CD14-positive monocyte (primary cell): ENCODE results near the gene PER3. TPM values are rescaled to one million over a fixed set of nuclear protein-coding genes. Genes with fewer than 3 reads are reported as not detected.

Experiments
- DNase-seq, 3 donors: peaks; one replicate each; pipeline ENCODE4 v3.0.0-alpha.2; 2011 to 2022
- H2AFZ ChIP-seq: 2 replicates; pipeline ENCODE4 v1.6.0; 2012; ENCODE audit warnings: mild to moderate bottlenecking, low read depth, low read length, inconsistent platforms; ENCODE audit not compliant: insufficient read depth, poor library complexity, severe bottlenecking
- H3K27ac ChIP-seq, 2 donors: 1 replicate in 1 of 2; 2 replicates in 1 of 2; pipeline ENCODE4 v1.5.1; 2012 to 2013; ENCODE audit warnings: low read length in 2 of 2, control low read depth in 1 of 2, inconsistent platforms in 1 of 2, low read depth in 1 of 2, mild to moderate bottlenecking in 1 of 2
- H3K27me3 ChIP-seq, 2 donors: one replicate each; pipeline versions ENCODE4 v1.6.0 to v1.6.1; 2011 to 2013; ENCODE audit warnings: low read length in 2 of 2; ENCODE audit not compliant: control insufficient read depth in 2 of 2, insufficient read depth in 2 of 2
- H3K36me3 ChIP-seq, 2 donors: replicated peaks in 1 of 2; 1 replicate in 1 of 2; 2 replicates in 1 of 2; pipeline versions ENCODE4 v1.5.1 to v1.6.1; 2012 to 2013; ENCODE audit warnings: low read length in 2 of 2, control low read depth in 1 of 2, inconsistent platforms in 1 of 2, mild to moderate bottlenecking in 1 of 2; ENCODE audit not compliant: insufficient read depth in 2 of 2, control insufficient read depth in 1 of 2
- H3K4me1 ChIP-seq, 2 donors: 1 replicate in 1 of 2; 2 replicates in 1 of 2; pipeline versions ENCODE4 v1.5.1 to v1.6.1; 2012 to 2013; ENCODE audit warnings: low read length in 2 of 2, control low read depth in 1 of 2, inconsistent platforms in 1 of 2, mild to moderate bottlenecking in 1 of 2, moderate library complexity in 1 of 2; ENCODE audit not compliant: insufficient read depth in 2 of 2, control insufficient read depth in 1 of 2
- H3K4me2 ChIP-seq: replicated peaks from 2 replicates; pipeline ENCODE3; 2012; ENCODE audit warnings: low read length, moderate library complexity, mild to moderate bottlenecking; ENCODE audit not compliant: poor library complexity, severe bottlenecking; ENCODE audit errors: extremely low read depth
- H3K4me3 ChIP-seq, 3 experiments: fragments of 200-600 bp in 1 of 3; sonication (generic) in 1 of 3; replicated peaks in 1 of 3; 1 replicate in 2 of 3; 2 replicates in 1 of 3; pipeline ENCODE4 v1.5.1; 2011 to 2013; ENCODE audit warnings: low read length in 3 of 3, mild to moderate bottlenecking in 3 of 3, control low read depth in 2 of 3, low read depth in 2 of 3, inconsistent platforms in 1 of 3, moderate library complexity in 1 of 3
- H3K79me2 ChIP-seq: 2 replicates; pipeline ENCODE4 v1.6.0; 2012; ENCODE audit warnings: mild to moderate bottlenecking, control low read depth, inconsistent platforms, low read length, moderate library complexity; ENCODE audit not compliant: insufficient read depth
- H3K9ac ChIP-seq: 2 replicates; pipeline ENCODE4 v1.6.0; 2017; ENCODE audit warnings: low read length, mild to moderate bottlenecking; ENCODE audit not compliant: insufficient read depth, poor library complexity, severe bottlenecking
- H3K9me3 ChIP-seq, 2 donors: replicated peaks in 1 of 2; 1 replicate in 1 of 2; 2 replicates in 1 of 2; pipeline versions ENCODE4 v1.5.1 to v1.6.1; 2012 to 2013; ENCODE audit warnings: low read length in 2 of 2, control low read depth in 1 of 2; ENCODE audit not compliant: control insufficient read depth in 1 of 2, insufficient read depth in 1 of 2
- H4K20me1 ChIP-seq: 2 replicates; pipeline ENCODE4 v1.6.0; 2012; ENCODE audit warnings: mild to moderate bottlenecking, low read length, control low read depth, moderate library complexity; ENCODE audit not compliant: insufficient read depth
- H3K27ac Mint-ChIP-seq, 7 donors: one replicate each; pipeline ENCODE4 v1.8.0; 2020; ENCODE audit warnings: mild to moderate bottlenecking in 7 of 7, mixed read lengths in 7 of 7, moderate library complexity in 6 of 7, inconsistent platforms in 2 of 7
- H3K27me3 Mint-ChIP-seq, 3 donors: one replicate each; pipeline ENCODE4 v1.8.0; 2021 to 2022; ENCODE audit warnings: low read depth in 3 of 3, mild to moderate bottlenecking in 3 of 3, mixed read lengths in 3 of 3, moderate library complexity in 3 of 3, inconsistent platforms in 1 of 3
- H3K36me3 Mint-ChIP-seq, 2 donors: one replicate each; pipeline ENCODE4 v1.8.0; 2020; ENCODE audit warnings: mixed read lengths in 2 of 2, inconsistent platforms in 1 of 2, mild to moderate bottlenecking in 1 of 2
- H3K4me1 Mint-ChIP-seq: one replicate; pipeline ENCODE4 v1.8.0; 2020; ENCODE audit warnings: mild to moderate bottlenecking, mixed read lengths
- H3K4me3 Mint-ChIP-seq, 2 donors: one replicate each; pipeline ENCODE4 v1.8.0; 2020; ENCODE audit warnings: mild to moderate bottlenecking in 2 of 2, mixed read lengths in 2 of 2, moderate library complexity in 1 of 2
- H3K9me3 Mint-ChIP-seq, 7 donors: one replicate each; pipeline ENCODE4 v1.8.0; 2020 to 2022; ENCODE audit warnings: mixed read lengths in 7 of 7, mild to moderate bottlenecking in 6 of 7, moderate library complexity in 6 of 7, inconsistent platforms in 2 of 7
- WGBS: methylation state at CpG from one replicate; pipeline ENCODE4 v1.1.5; 2013; ENCODE audit warnings: missing lambda C conversion rate; ENCODE audit not compliant: insufficient coverage; 5-methylcytosine and 5-hydroxymethylcytosine counted together
- intact Hi-C, 2 donors: fragments of 100-400 bp; cut with micrococcal nuclease; formaldehyde crosslinking; loops; one replicate each; pipeline versions ENCODE4 v1.15.0 to v1.15.1; 2023
- polyA plus RNA-seq, 3 donors: library from polyadenylated mRNA; depleted of rRNA in 1 of 3; unstranded in 2 of 3; stranded (reverse) in 1 of 3; fragments of 300-500 nt in 2 of 3; fragments of >200 nt in 1 of 3; fragmentation: Illumina TruSeq in 2 of 3; gene quantifications; 1 replicate in 2 of 3; 2 replicates in 1 of 3; pipeline ENCODE4 v1.2.3, GENCODE V29; 2012 to 2021
- TF ChIP-seq, protein P1 (sequence below): fragments of 200-600 bp; IDR thresholded peaks from one replicate; pipeline ENCODE4 v1.8.0; 2022; ENCODE audit warnings: antibody characterized with exemption, mild to moderate bottlenecking

The PER3 gene
- polyA plus RNA-seq, 3 donors: 0.46 to 2.3 (median 2.0) TPM

DNA sequence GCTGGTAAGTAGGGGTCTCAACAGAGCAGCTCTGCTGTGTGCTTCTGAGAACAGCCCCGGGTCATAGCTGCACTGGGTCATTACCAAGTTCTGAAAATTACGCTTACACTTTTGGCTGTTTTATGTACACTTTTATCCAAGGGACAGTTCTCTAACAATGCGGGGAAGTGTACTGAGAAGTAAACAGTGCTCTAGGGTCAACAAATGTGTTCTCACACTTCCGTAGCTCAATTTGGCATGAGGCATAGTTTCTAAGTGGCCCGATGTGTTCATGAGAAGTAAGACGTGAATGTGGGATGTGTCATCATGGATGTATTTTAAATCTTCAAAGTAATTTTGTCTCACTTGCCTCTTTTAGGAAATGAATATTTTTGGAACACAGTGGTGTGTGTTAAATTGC is 23.8 kb upstream of the PER3 start:
- no peaks in the 10 kb centered on the region for H3K4me1 ChIP-seq
- H3K27me3 Mint-ChIP-seq: no peaks in the 10 kb centered on the region
- H3K9me3 Mint-ChIP-seq: no peaks in the 10 kb centered on the region
- TF ChIP-seq, protein P1, sequence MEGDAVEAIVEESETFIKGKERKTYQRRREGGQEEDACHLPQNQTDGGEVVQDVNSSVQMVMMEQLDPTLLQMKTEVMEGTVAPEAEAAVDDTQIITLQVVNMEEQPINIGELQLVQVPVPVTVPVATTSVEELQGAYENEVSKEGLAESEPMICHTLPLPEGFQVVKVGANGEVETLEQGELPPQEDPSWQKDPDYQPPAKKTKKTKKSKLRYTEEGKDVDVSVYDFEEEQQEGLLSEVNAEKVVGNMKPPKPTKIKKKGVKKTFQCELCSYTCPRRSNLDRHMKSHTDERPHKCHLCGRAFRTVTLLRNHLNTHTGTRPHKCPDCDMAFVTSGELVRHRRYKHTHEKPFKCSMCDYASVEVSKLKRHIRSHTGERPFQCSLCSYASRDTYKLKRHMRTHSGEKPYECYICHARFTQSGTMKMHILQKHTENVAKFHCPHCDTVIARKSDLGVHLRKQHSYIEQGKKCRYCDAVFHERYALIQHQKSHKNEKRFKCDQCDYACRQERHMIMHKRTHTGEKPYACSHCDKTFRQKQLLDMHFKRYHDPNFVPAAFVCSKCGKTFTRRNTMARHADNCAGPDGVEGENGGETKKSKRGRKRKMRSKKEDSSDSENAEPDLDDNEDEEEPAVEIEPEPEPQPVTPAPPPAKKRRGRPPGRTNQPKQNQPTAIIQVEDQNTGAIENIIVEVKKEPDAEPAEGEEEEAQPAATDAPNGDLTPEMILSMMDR: no peak
- H3K27me3 ChIP-seq: no peaks in the 10 kb centered on the region
- H3K27ac Mint-ChIP-seq: no peak overlapping the region
- no peak overlapping the region for H3K4me2 ChIP-seq
- no peak overlapping the region for H3K27ac ChIP-seq
- no peak overlapping the region for H2AFZ ChIP-seq
- H4K20me1 ChIP-seq: no peaks in the 10 kb centered on the region
- H3K9ac ChIP-seq: no peak overlapping the region
- no peaks in the 10 kb centered on the region for H3K9me3 ChIP-seq
- H3K36me3 ChIP-seq: no peaks in the 10 kb centered on the region
- no peaks in the 10 kb centered on the region for H3K36me3 Mint-ChIP-seq
- no peak for DNase-seq
- H3K79me2 ChIP-seq: no peaks in the 10 kb centered on the region
- H3K4me1 Mint-ChIP-seq: peaks cover 3% of the 10 kb centered on the region
- intact Hi-C loops: no loop called here
- H3K4me3 Mint-ChIP-seq: no peak overlapping the region
- H3K4me3 ChIP-seq: no peak overlapping the region
- 96% methylated on average over 5 of the region's 6 CpGs for WGBS

DNA sequence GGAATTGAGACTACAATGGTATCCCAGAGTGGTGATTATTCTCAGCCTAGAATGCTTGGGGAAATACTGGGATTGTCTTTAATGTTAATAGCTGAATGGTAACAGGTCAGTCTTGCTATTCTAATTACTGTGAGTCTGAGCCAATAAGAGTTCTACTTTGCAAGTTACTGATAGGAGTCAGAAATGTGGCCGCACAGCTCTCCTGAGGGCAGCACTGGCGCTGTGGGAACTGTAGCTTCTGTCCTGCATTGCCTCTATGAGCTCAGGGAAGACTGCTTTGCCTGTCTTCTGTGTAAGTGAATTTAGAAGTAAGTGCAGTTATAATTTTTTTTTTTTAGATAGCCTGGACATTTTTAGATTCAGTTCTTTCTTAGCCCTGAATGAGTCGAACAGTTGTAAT is 23.0 kb upstream of the PER3 start:
- Histone ChIP-seq H4K20me1 (no peaks in the 10 kb centered on the region), H3K9me3 (no peaks in the 10 kb centered on the region), H3K4me2 (no peak overlapping the region), H3K79me2 (no peaks in the 10 kb centered on the region), H3K27me3 (no peaks in the 10 kb centered on the region), H2AFZ (peak overlapping the region; percentile 8), H3K4me3 (no peak overlapping the region), H3K27ac (no peak overlapping the region), H3K36me3 (no peaks in the 10 kb centered on the region), H3K9ac (no peak overlapping the region), H3K4me1 (peaks cover 0 to under 1% of the 10 kb centered on the region in 2 donors)
- H3K4me3 Mint-ChIP-seq: no peak overlapping the region
- peaks cover 4% of the 10 kb centered on the region for H3K4me1 Mint-ChIP-seq
- 100% methylated on average over 2 of the region's 3 CpGs for WGBS
- H3K27me3 Mint-ChIP-seq: peaks cover 0 to 3% (median 0%) of the 10 kb centered on the region in 3 donors
- TF ChIP-seq, protein P1: no peak
- H3K36me3 Mint-ChIP-seq: no peaks in the 10 kb centered on the region
- DNase-seq: no peak
- no peak overlapping the region for H3K27ac Mint-ChIP-seq
- intact Hi-C loops: no loop called here
- no peaks in the 10 kb centered on the region for H3K9me3 Mint-ChIP-seq
